Suprapubic skin (tissue), 4 donors: ENCODE results near the gene METTL1. TPM values are rescaled to one million over a fixed set of nuclear protein-coding genes. Genes with fewer than 3 reads are reported as not detected.
"Not testable (repeated sequence)": the region's sequence is repeated elsewhere in the genome, so short reads cannot be mapped to it uniquely, and the experiment has no call there.

Experiments
- DNase-seq, 2 donors: peaks; one replicate each; pipeline ENCODE4 v3.0.0-alpha.2; 2019; ENCODE audit warnings: low spot score in 2 of 2
- H3K27ac ChIP-seq: fragments of 200-600 bp; sonication (generic); one replicate; pipeline ENCODE4 v1.5.1; 2019
- H3K27me3 ChIP-seq: fragments of 200-600 bp; sonication (generic); one replicate; pipeline ENCODE4 v1.5.1; 2019
- H3K36me3 ChIP-seq: fragments of 200-600 bp; sonication (generic); one replicate; pipeline ENCODE4 v1.5.1; 2019
- H3K4me1 ChIP-seq: fragments of 200-600 bp; sonication (generic); one replicate; pipeline ENCODE4 v1.5.1; 2019
- H3K4me3 ChIP-seq: fragments of 200-600 bp; sonication (generic); one replicate; pipeline ENCODE4 v1.5.1; 2019; ENCODE audit warnings: mild to moderate bottlenecking
- H3K9me3 ChIP-seq: fragments of 200-600 bp; sonication (generic); one replicate; pipeline ENCODE4 v1.5.1; 2019
- EP300 ChIP-seq: sonication (generic); formaldehyde crosslinking; IDR thresholded peaks from one replicate; pipeline ENCODE4 v1.6.1; 2017; ENCODE audit warnings: antibody characterized with exemption
- POLR2A ChIP-seq, 2 donors: fragments of 450-650 bp; IDR thresholded peaks; one replicate each; pipeline ENCODE4 v1.6.1; 2017; ENCODE audit warnings: antibody characterized with exemption in 2 of 2, mild to moderate bottlenecking in 2 of 2, moderate library complexity in 2 of 2
- POLR2AphosphoS5 ChIP-seq, 3 donors: sonication (generic); formaldehyde crosslinking; IDR thresholded peaks; one replicate each; pipeline ENCODE4 v1.6.1; 2017; ENCODE audit warnings: antibody characterized with exemption in 3 of 3
- WGBS: methylation state at CpG from one replicate; pipeline ENCODE4 v1.1.5; 2018; 5-methylcytosine and 5-hydroxymethylcytosine counted together
- total RNA-seq, 4 donors: library from RNA; depleted of rRNA; stranded (reverse); fragments of >200 nt; gene quantifications; one replicate each; pipeline ENCODE4 v1.1.0, GENCODE V29; 2016
- TF ChIP-seq, protein P1 (sequence below), 2 donors: fragments of 200-600 bp in 1 of 2; fragments of 450-650 bp in 1 of 2; sonication (generic) in 1 of 2; IDR thresholded peaks; one replicate each; pipeline ENCODE4 v1.5.1; 2016 to 2019; ENCODE audit warnings: antibody characterized with exemption in 2 of 2, mild to moderate bottlenecking in 1 of 2, moderate library complexity in 1 of 2

METTL1 gene
- total RNA-seq, 4 donors from 2014 or later, result 9.1 to 24.1 (median 16.4) TPM

GRCh38 chr12:57779736-57780135 is 7.8 kb upstream of the METTL1 start:
- no peak for TF ChIP-seq POLR2A (IDR thresholded peaks at IDR 0.05)
- TF ChIP-seq POLR2AphosphoS5 (IDR thresholded peaks at IDR 0.05), result no peak
- no peak for TF ChIP-seq EP300
- TF ChIP-seq, protein P1, sequence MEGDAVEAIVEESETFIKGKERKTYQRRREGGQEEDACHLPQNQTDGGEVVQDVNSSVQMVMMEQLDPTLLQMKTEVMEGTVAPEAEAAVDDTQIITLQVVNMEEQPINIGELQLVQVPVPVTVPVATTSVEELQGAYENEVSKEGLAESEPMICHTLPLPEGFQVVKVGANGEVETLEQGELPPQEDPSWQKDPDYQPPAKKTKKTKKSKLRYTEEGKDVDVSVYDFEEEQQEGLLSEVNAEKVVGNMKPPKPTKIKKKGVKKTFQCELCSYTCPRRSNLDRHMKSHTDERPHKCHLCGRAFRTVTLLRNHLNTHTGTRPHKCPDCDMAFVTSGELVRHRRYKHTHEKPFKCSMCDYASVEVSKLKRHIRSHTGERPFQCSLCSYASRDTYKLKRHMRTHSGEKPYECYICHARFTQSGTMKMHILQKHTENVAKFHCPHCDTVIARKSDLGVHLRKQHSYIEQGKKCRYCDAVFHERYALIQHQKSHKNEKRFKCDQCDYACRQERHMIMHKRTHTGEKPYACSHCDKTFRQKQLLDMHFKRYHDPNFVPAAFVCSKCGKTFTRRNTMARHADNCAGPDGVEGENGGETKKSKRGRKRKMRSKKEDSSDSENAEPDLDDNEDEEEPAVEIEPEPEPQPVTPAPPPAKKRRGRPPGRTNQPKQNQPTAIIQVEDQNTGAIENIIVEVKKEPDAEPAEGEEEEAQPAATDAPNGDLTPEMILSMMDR (IDR thresholded peaks at IDR 0.05), result no peak
- WGBS, result 38% methylated on average over 1 of the region's 1 CpG
- peaks cover 4% of the 10 kb centered on the region for H3K36me3 ChIP-seq
- no peaks in the 10 kb centered on the region for H3K9me3 ChIP-seq
- no peak for DNase-seq
- no peaks in the 10 kb centered on the region for H3K27me3 ChIP-seq
- H3K27ac ChIP-seq, result no peak overlapping the region
- H3K4me3 ChIP-seq, result no peak overlapping the region
- H3K4me1 ChIP-seq, result peaks cover 23% of the 10 kb centered on the region

DNA sequence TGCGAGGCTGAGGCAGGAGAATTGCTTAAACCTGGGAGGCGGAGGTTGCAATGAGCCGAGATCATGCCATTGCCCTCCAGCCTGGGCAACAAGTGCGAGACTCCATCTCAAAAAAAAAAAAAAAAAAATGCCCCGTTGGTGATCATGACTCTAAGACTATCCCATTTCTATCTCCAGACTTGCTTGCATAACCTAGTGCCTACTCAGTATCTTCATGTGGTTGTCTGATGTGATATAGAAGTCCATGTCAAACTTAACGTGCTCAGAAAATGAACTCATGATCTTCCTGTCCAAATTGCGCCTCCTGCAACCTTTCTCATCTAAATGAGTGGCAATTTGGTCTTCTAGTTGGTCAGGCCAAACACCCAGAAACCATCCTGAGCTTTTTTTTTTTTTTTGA is 6.0 kb upstream of the METTL1 start:
- Histone ChIP-seq H3K4me3 (no peak overlapping the region), H3K4me1 (peaks cover 19% of the 10 kb centered on the region), H3K36me3 (peaks cover 4% of the 10 kb centered on the region), H3K27ac (no peak overlapping the region), H3K9me3 (no peaks in the 10 kb centered on the region), H3K27me3 (no peaks in the 10 kb centered on the region)
- TF ChIP-seq POLR2AphosphoS5 (IDR thresholded peaks at IDR 0.05) (no peak), EP300 (no peak)
- 92% methylated on average over 7 of the region's 7 CpGs for WGBS
- DNase-seq, result no peak

DNA sequence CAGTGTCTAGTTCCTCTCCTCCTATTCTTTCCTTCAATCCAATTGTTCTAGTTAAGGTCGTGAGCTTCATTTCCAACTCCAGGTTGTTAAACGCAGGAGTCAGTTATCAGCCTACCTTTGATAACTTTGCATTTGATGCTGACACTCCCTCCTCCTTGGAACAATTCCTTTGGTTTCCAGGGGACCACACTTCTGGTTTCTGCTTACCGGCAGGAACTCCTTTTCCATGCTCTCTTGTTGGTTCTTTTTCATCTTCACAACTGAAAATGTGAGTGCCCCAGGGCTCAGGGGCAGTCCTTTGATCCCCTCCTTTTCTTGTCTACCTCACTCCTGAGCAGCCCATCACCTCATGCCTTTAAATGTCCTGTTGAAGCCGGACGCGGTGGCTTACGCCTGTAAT is 5.5 kb upstream of the METTL1 start:
- H3K4me1 ChIP-seq, result peaks cover 19% of the 10 kb centered on the region
- H3K9me3 ChIP-seq, result no peaks in the 10 kb centered on the region
- peak in 1 of 2 donors; percentile 11 for DNase-seq
- peaks cover 4% of the 10 kb centered on the region for H3K36me3 ChIP-seq
- no peaks in the 10 kb centered on the region for H3K27me3 ChIP-seq
- no peak overlapping the region for H3K4me3 ChIP-seq
- H3K27ac ChIP-seq, result no peak overlapping the region
- TF ChIP-seq POLR2A (IDR thresholded peaks at IDR 0.05) (no peak), EP300 (no peak), POLR2AphosphoS5 (IDR thresholded peaks at IDR 0.05) (no peak)
- TF ChIP-seq, protein P1 (IDR thresholded peaks at IDR 0.05), result no peak
- 92% methylated on average over 7 of the region's 7 CpGs for WGBS

GRCh38 chr12:57776247-57776587 is 4.3 kb upstream of the METTL1 start:
- 97% methylated on average over 2 of the region's 2 CpGs for WGBS

DNA sequence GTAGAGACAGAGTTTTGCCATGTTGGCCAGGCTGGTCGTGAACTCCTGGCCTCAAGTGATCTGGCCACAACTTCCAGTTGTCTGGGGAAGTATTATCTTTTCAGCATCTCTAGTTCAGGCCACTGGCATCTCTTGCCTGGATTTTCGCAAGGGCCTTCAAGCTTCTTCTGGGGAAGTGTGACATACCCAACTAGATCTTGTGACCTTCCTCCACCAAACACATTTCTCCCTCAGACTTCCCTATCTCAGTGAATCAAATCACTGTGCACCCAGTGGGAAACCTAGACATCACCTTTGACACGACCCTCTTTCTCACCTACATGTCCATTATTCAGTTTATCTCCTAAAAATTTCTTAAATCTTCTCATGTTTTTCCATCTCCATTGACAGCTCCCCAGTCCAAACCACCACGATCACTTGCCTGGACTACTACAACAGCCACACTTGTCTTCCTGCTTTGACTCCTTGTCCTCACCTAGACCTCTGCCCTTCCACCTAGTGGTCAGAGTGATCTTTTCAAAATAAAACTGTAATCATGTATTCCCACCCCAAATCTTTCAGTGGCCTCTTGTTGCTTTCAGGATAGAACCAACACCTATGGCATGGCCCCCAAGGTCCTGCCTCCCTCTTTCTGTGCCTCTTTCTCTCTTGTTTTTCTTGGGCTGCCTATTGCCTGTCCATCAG is 3.8 kb upstream of the METTL1 start:
- Histone ChIP-seq H3K27me3 (no peaks in the 10 kb centered on the region), H3K27ac (no peak overlapping the region), H3K4me3 (no peak overlapping the region), H3K4me1 (peaks cover 20% of the 10 kb centered on the region), H3K36me3 (peaks cover 4% of the 10 kb centered on the region), H3K9me3 (no peaks in the 10 kb centered on the region)
- no peak for TF ChIP-seq POLR2AphosphoS5 (IDR thresholded peaks at IDR 0.05)
- TF ChIP-seq, protein P1 (IDR thresholded peaks at IDR 0.05), result no peak
- no peak for TF ChIP-seq POLR2A (IDR thresholded peaks at IDR 0.05)
- TF ChIP-seq EP300, result no peak
- WGBS, result 85% methylated on average over 4 of the region's 4 CpGs
- DNase-seq, result no peak

More at GRCh38 chr12:57776247-57776587, 4.3 kb upstream of the METTL1 start:
- H3K27me3 ChIP-seq, result no peaks in the 10 kb centered on the region
- no peak for TF ChIP-seq POLR2A (IDR thresholded peaks at IDR 0.05)
- no peak for TF ChIP-seq POLR2AphosphoS5 (IDR thresholded peaks at IDR 0.05)
- TF ChIP-seq, protein P1 (IDR thresholded peaks at IDR 0.05), result no peak
- no peak for TF ChIP-seq EP300
- no peak overlapping the region for H3K4me3 ChIP-seq
- peaks cover 15% of the 10 kb centered on the region for H3K4me1 ChIP-seq
- DNase-seq, result no peak
- H3K36me3 ChIP-seq, result peaks cover 4% of the 10 kb centered on the region
- no peaks in the 10 kb centered on the region for H3K9me3 ChIP-seq
- no peak overlapping the region for H3K27ac ChIP-seq

GRCh38 chr12:57775044-57775443 is 3.1 kb upstream of the METTL1 start:
- Histone ChIP-seq H3K4me3 (no peak overlapping the region), H3K27me3 (no peaks in the 10 kb centered on the region), H3K36me3 (peaks cover 3% of the 10 kb centered on the region), H3K9me3 (no peaks in the 10 kb centered on the region), H3K4me1 (peaks cover 22% of the 10 kb centered on the region), H3K27ac (no peak overlapping the region)
- WGBS, result 61% methylated on average over 3 of the region's 3 CpGs
- no peak for TF ChIP-seq EP300
- TF ChIP-seq, protein P1 (IDR thresholded peaks at IDR 0.05), result no peak
- TF ChIP-seq POLR2AphosphoS5 (IDR thresholded peaks at IDR 0.05), result no peak
- no peak for TF ChIP-seq POLR2A (IDR thresholded peaks at IDR 0.05)
- DNase-seq, result no peak

DNA sequence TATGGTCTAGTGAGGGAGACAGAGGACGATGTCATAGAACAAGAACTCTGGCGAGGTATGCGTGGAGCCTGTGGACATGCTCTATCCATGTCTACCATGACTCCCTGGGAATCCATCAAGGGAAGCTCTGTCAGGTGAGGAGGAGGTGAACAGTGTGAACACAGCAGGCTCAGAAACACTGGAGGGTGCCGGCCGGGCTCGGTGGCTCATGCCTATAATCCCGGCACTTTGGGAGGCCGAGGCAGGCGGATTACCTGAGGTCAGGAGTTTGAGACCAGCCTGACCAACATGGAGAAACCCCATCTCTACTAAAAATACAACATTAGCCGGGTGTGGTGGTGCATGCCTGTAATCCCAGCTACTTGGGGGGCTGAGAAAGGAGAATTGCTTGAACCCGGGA is 2.7 kb upstream of the METTL1 start:
- not testable (repeated sequence) for H3K9me3 ChIP-seq, DNase-seq, H3K36me3 ChIP-seq, H3K27me3 ChIP-seq, H3K4me3 ChIP-seq, H3K27ac ChIP-seq
- 93% methylated on average over 10 of the region's 11 CpGs for WGBS
- H3K4me1 ChIP-seq, result peaks cover 22% of the 10 kb centered on the region
